ENCODE measurements around the gene AOAH.
A peak's percentile ranks its signal among the peaks of the same experiment; 100 is the strongest.

AOAH gene, protein sequence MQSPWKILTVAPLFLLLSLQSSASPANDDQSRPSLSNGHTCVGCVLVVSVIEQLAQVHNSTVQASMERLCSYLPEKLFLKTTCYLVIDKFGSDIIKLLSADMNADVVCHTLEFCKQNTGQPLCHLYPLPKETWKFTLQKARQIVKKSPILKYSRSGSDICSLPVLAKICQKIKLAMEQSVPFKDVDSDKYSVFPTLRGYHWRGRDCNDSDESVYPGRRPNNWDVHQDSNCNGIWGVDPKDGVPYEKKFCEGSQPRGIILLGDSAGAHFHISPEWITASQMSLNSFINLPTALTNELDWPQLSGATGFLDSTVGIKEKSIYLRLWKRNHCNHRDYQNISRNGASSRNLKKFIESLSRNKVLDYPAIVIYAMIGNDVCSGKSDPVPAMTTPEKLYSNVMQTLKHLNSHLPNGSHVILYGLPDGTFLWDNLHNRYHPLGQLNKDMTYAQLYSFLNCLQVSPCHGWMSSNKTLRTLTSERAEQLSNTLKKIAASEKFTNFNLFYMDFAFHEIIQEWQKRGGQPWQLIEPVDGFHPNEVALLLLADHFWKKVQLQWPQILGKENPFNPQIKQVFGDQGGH

DNA sequence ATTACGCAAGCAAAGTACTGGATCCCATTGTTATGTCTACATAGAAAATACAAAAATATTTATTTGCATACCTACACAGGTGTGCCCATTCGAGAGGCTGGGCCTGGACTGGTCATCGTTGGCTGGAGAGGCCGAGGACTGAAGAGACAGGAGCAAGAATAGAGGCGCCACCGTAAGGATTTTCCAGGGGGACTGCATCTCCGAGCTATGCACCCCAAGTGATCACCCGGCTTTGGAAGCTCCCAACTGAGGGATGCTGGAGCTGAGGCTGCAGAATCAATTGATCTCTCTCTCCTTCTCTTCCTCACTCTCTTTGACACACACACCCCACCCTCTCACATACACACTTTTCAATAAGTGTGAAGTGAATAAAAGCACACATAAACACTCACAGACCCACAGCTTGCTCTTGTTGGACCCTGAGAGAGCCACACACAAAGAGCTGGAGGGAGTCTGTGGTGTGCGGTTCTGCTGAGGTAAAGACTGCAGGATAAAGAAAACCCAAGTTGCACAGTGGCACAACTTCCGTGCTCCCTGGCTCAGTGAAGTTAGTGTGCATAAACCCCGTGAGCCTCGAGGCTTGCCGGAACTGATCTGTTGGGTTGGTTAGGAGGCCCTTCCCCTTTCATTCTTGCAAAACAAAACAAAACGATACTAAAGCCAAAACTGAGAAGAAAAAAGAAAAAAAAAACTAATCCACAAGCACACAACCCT is at the start of gene AOAH:
Gene AOAH (minus strand): TSS at position 544 of the 714 bp plus-strand sequence. CDS start 346 bp downstream, at position 198.
- peak; percentile 68 to 75 for DNase-seq

DNA sequence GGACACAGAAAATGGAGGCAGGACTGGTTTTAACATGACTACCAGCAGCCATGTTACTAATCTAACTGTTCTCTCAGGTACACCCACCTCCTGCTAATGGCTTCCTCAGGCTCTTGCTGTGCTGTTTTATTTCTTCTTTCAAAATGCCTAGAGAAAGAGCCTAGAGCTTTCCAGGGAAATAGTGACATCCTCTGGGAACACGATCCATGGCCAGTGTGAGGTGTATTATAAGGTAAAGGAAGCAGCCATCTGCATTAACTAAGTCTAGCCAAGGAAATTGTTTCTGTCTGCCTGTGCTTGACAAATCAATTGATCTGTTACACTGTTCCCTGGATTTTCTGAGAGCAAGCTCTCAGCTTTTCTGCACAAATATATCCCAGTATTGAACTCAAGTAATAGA is 42.2 kb upstream of the AOAH start:
- no peak for DNase-seq

DNA sequence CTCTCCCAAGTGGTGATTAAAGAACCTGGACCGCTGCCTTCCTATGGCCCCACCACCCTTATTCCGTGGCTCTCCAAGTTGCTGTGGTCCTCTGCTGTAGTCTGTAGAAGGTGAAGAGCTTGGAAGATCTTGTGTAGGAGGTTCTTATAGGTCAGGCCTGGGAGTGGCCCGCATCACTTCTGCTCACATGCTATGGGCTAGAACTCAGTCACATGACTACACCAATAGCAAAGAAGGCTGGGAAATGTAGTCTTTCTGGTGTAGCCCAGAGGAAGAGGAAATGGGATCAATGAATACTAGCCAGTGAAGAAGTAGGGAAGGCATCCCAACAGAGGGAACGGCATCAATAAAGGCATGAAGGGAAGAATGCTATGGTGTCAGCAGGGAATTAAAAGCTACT is 41.3 kb upstream of the AOAH start:
- no peak for DNase-seq

DNA sequence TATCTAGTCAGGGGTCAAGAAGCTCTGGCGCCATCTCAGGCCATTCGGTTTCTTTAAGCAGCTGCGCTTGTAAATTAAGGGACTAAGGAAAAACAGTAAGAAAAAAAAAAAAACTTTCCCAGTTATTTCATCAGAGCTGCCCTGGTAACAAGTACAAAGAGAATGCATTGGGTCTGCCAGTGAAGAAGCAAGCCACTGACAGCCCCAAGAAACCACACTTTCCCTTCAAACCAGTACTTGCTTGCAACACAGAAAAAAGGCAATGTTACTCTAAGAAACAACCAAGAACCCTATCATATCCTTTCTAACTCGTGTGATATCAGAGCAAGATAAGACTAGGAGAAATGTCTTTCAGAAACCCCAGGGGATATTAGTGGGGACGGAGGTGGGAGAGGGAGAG is 40.6 kb upstream of the AOAH start:
- no peak for DNase-seq

DNA sequence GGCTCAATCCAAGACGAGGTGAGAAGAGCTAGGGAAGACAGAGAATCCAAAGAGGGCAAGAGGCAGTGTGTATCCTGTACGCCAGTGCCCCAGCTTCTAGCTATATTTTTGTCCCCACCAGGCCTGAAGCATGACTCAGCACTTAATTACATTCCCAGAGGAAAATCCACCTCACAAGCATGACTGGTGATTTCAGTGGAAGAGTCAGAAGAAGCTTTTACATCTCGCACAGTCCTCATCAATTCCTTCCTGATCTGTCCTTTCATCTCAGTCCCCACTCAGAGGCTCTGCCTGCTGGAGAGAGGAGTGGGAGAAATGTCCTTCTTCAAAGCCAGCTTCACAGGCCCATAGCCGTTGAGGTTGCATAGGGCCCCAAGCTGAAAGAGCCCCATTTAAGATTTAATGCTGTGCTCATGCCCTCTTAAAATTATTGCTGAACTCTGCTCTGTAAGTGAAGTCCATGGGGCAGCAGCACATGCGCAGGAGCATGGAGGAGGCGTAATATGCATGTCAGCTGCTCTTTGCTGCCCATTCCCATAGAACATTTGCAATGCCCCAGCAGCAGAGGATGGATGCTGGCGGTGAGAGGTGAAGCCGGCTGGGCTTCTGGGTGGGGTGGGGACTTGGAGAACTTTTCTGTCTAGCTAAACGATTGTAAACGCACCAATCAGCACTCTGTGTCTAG is 39.0 kb upstream of the AOAH start:
- no peak for DNase-seq

DNA sequence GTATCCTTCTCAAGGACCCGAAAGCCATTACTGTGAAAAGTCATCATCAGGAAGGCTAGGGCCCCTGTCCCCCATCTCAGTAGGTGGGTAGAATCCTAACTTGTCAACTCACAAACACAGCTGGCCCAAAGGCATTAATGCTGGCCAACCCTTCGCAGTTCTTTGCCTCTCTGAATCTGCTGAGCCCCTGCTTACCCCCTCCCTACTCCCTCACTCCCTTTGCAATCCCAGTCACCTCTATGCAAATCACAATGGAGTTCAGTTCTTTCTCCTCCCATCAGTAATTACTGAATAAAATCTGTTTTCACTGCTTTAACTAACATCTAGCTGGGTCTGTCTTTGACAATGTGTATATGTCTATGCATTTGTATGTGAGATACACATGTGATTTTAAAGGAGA is 38.1 kb upstream of the AOAH start:
- DNase-seq: no peak

DNA sequence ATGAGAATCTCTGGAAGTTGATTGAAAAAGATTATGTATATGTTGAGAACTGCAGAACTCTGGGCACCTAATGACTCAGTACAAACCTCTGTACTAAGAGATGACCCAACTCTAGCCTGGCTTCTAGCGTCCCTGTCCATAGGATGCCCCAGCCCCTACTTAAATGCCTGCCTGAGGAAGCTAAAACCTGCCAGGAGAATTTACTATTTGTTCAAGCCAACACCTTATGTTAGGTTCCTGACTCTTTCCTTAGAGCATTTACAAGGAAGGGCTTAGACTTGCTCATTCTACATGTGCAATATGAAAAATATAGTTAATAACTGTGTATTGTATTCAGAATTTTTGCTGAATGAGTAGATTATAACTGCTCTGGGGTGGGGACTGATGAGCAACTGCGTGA is 37.5 kb upstream of the AOAH start:
- DNase-seq: no peak

DNA sequence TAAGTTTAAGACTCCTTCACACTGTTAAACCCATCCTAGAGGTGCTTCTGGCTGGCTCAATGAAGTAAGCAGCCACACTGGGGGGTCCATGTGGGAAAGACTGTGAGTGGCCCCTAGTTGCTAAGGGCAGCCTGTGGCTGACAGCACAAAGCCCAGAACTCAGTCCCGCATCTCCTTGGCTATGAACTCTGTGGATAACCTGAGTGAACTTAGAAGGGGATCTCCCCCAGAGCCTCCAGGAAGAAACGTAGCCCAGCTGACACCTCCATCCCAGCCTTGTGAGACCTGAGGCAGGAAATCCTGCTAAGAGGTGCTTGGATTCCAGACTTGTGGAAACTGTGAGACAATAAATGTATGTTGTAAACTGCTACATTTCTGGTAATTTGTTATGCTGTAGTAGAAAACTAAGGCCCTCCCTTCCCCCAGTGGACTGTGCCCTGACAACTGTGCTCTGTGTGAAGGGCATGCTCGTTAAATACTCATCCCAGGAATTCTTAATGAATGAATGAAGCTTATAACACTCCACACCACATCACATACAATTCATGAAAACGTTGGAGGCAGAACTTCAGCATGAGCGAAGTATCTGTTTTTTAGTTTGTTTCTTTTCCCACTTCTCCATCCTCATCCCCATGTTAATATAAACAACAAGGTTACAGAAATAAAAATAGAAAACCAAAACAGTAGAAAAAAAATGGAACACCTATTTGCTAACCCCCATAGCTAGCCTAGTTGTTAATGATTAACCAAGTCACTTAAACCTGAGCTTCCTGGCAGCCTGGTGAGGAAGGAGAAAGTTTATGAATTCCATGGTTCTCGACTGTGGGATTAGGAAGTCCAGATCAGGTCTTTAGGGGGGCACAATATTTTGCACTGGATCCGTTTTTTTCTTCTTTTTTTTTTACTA is 36.8 kb upstream of the AOAH start:
- no peak for DNase-seq

DNA sequence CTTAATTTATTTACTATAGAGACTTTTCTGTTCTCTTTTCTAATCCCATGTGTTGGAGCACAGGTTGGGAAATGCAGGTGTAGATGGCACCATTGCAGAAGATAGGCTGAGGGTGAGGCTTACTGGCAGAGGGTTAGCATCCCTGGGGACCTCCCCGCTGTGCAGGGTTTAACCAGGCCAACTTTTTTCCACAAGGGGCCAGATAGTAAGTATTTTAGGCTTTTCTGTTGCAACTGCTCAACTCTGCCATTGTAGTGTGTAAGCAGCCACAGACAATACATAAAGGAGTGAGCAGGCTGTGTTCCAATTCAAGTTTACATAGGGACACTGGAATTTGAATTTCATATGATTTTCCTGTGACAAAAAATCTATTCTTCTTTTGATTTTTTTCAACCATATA is 34.6 kb upstream of the AOAH start:
- DNase-seq: no peak

DNA sequence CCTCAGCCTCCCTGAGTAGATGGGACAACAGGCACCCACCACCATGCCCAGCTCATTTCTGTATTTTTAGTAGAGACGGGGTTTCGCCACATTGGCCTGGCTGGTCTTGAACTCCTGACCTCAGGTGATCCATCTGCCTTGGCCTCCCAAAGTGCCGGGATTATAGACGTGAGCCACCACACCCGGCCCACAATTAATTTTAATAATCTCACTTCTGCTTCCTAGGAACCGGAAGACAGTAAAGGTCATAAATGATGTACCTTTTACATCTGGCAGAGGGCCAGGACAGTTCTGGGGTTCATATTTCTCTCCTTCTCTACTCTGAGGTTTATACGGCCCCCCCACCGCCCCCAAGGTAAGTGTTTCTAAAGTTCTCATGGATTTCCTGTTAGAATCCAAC is 31.2 kb upstream of the AOAH start:
- DNase-seq: no peak

DNA sequence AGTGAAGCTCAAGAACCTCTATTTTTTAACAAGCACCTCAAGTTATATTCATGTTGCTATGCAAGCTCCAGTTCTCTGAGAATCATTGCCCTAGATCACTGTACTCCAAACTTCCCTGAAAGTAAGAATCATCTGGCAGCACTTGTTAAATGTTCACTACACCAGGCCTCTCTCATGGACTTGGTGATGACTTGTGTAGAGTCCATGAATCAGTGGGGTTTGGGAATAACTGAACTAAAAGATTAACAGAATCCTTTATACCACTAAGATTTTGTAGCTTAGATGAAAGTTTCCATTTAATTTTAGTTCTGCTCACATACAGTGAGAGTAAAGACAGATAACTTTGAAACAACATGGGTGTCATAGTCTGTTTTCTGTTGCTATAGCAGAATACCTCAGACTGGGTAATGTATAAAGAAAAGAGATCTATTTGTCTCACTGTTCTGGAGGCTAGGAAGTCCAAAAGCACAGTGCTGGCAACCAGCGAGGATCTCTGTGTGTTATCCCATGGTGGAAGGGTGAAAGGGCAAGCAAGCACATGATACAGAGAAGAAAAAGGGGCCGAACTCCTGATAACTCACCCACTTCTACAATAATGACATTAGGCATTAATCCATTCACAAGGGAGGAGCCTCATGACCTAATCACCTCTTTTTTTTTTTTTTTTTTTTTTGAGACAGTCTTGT is 27.9 kb upstream of the AOAH start:
- no peak for DNase-seq

DNA sequence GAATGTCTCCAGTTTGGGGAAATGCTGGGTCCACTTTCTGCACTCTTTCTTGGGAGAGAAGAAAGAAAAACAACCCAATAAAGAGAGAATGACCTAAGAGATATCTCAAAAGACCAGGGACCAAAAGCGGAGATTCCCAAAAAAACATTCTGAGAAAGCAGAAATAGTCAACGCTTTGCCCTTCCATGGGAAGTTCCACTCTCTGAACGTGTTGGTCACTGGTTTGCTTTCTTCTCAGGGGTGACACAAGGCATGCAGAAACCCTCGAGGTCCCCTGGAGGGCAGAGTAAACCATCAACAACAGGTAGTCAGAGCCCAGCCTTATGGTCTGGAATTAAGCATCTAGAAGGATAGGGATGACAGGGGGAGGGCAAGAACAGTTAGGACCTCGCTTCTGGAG is 26.2 kb upstream of the AOAH start:
- no peak for DNase-seq

DNA sequence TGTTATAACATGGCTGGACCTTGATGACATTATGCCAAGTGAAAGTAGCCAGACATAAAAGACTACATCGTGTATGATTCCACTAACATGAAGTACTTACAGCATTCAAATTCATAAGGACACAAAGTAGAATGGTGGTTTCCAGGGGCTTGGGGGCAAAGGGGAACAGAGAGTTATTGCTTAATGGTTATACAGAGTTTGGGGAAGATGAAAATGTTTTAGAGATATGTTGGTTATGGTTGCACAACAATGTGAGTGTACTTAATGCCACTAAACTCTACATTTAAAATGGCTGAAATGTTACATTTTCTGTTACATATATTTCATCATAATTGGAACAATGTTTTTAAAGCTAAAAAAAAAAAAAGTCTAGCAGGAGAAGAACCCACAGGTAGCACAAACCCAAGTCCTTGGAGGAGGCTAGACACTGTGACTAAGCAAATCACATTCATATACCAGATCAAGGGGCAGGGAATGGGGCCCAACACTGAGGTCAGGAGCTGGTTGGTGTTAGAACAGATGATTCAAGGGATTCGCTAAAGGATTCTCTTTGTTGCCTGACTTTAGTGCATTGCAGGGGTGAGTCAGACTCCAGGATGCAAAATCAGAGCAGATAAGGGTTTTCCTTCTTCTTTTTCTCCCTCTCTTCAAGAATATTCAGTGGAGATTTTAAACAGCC is 25.1 kb upstream of the AOAH start:
- no peak for DNase-seq

DNA sequence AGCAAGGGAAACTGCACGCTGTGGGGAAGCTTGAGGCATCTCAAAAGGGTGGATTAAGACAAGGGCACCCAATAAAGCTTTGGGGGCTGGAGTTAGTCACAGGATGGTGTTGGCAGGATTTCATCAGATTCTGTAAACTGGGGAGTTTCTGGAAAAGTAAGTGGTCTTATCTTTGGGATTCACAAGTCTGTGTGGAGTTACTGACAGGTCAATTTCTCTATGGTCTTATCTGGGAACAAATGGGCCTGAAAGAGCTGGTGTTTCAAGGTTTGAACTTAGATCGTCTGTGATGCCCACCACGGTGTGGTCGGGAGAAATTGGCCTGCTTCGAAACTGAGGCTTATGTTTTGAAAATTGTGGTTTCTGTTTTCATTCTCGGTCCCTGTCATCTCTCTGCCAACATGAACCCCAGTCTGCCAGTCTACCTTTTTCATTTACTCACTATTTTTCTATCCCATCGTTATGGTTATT is 23.8 kb upstream of the AOAH start:
- DNase-seq: peak in 1 of 2 experiments; percentile 34

DNA sequence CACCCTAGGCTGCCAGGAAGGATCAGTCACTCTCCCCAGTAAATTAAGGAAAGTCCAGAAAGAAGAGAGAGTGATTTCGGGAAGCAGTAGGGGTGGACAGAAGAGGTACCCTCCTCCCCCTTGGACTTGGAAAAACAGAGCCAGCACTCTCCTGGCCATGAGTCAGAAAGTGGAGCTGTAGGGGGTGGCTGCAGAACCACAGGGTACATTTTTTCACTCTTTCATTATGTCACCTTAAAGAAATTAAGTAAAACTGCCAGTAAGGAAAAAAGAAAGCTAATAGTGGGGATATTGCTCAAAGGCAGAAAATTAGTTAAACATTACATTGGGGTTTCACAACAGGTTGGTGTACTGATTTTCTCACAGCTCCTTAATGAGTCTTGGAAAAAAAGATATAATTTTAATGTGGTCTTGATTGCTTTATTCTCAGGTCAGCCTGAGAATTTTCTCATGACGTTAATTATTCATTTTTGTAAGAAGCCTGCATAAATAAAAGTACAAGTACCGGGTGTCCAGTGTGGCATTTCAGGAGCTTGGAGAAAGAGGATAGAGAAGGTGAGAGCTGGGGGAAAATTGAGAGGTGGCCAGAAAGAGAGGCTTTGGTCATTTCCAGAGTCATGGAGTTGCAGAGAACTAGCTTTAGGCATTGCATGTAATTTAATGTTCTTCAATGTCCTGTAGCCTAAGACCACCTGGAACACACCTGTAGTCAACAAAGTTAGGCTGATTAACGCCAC is 23.2 kb upstream of the AOAH start:
- DNase-seq: no peak

DNA sequence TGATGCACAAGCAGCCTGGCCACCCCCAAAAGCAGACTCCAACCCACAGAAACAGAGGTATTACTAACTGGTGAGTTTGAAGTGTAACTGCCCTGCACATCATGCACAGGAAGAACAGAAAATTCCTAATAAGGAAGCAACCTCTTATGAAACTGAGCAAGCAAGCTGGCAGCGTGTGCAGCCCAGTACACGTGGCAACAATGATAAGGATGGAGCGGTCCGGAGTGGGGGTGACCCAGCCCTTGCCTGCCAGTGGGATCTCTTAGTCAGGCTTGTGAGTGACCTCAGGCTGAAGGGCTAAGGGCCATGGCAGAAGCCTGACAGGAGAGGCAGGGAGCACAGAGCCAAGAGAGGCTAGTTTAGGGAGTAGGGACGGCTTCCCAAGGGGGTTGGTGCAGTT is 22.1 kb upstream of the AOAH start:
- DNase-seq: no peak

DNA sequence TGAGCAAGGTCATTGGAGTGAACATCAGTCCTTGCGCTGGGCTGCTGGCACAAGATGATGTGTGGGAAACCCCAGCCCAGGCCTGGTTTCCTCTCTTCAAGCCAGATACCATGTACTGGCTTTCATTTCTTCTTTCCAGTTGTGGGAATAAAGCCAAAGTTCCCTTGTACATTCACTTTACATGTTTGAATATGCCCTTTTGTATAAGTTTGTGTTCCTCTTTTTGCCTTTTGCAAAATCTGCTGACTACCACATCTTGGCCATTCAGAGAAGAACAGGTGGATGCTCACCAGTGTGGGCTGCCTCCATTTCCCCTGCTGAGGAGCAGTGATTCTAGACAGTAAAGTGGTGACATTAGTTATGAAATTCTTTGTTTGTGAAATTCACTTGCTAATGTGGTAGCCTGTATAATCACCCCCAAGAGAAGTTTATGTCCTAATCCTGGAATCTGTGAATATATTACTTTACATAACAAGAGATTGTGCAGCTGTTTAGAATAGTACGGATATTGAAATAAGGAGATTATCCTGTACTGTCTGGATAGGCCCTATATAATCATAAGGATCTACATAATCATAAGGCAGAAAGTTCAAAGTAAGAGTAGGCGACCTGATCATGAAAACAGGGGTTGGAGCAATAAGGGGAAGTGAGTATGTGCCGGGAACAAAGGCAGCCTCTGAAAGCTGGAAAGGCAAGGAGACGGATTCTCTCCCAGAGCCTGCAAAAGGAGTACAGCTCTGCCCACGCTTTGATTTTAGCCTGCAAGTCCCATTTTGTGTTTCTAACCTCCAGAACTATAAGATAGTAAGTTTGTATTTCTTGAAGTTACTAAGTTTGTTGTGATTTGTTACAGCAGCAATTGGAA is 18.8 kb upstream of the AOAH start:
- DNase-seq: no peak

DNA sequence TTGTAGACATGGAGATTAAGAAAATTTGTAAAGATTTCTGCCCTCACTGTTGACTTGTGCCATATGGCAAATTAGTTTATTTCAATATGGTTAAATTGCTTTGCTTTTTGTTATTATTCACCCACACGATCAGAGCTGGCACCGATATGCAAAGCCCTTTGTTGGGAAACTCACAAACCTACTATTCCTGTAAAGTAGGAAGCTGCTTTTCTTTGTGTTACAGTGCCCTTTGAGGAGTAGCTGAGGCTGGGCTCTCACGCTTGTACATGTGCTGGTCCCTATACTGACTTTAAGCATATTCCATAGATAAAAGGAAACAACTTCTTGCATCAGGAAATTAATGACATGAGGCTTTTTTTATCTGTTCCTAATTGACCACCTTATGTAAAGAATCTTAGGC is 17.6 kb upstream of the AOAH start:
- DNase-seq: no peak

DNA sequence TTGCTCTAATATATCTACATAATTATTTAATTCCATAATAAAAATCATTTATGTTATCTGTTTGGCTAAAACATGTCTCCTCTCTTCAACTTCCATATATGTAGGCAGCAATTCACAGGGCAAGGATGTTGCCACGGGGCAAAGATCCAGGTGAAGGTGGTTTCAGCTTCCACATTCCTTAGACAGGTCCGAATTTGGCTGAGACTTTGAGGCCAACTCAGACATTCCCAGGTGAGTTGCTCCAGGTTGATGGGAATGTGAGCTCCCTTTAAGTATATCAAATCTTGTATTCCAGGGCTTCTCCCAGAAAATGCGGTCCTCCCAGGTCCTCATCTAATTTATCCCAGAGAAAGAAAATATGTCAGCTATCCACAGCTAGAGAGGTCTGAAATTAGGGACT is 15.1 kb upstream of the AOAH start:
- no peak for DNase-seq

DNA sequence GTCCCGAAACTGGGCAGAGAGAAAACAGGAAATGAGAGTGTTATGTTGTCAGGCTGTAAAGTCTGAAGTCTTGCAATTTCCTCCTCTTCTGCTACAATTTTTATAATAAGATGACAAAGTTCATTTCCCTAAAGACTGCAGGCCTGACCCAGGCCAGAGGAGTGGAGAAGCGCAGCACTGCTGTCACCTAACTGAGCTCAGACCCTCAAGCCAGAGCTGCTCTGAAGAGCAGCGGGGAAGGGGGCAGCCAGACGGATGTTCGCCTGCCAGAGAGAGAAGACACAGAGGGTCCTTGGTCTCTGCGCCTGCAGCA is 12.6 kb upstream of the AOAH start:
- DNase-seq: no peak

All from activated CD4-positive, alpha-beta T cell treated with anti-CD3 and anti-CD28 coated beads, Interleukin-2, amount 50 U/mL, for 48 hours (primary cell).